PFSK-1 (cell line): ENCODE data around the gene SPATA12.

ENCODE experiments used
- FOXP2 ChIP-seq: optimal IDR thresholded peaks from 2 replicates; pipeline ENCODE3; 2011; ENCODE audit warnings: borderline replicate concordance, control low read depth, inconsistent platforms; ENCODE audit not compliant: insufficient read depth; ENCODE audit errors: extremely low read length, extremely low read depth
- POLR2AphosphoS5 ChIP-seq: IDR thresholded peaks from 2 replicates; pipeline ENCODE4 v1.6.1; 2012; ENCODE audit warnings: low read depth, mild to moderate bottlenecking, control low read depth, low read length, moderate library complexity
- REST ChIP-seq, 2 experiments: IDR thresholded peaks; 2 replicates each; pipeline versions ENCODE4 v1.6.1 to v1.8.0; 2011 to 2012; ENCODE audit warnings: low read depth in 2 of 2, low read length in 2 of 2, control low read depth in 1 of 2, inconsistent platforms in 1 of 2, mild to moderate bottlenecking in 1 of 2, moderate library complexity in 1 of 2; ENCODE audit not compliant: insufficient read depth in 1 of 2
- SIN3A ChIP-seq: IDR thresholded peaks from 2 replicates; pipeline ENCODE4 v1.6.1; 2012; ENCODE audit warnings: mild to moderate bottlenecking, low read length, moderate library complexity, borderline replicate concordance; ENCODE audit not compliant: insufficient read depth
- TAF1 ChIP-seq: IDR thresholded peaks from 2 replicates; pipeline ENCODE4 v1.6.1; 2012; ENCODE audit warnings: low read length, control low read depth, borderline replicate concordance; ENCODE audit not compliant: insufficient read depth

SPATA12 gene

GRCh38 chr3:57093971-57094535 lies 33.6 kb downstream of the SPATA12 start:
- TF ChIP-seq TAF1 (no peak), POLR2AphosphoS5 (no peak), REST (IDR thresholded peaks at IDR 0.05; ENCODE audit: insufficient read depth in 1 of 2, low read depth in 2 of 2, low read length in 2 of 2) (no peak), SIN3A (no peak), FOXP2 (no peak)

GRCh38 chr3:57094575-57094974 lies 34.1 kb downstream of the SPATA12 start:
- no peak for TF ChIP-seq SIN3A

GRCh38 chr3:57095363-57095762 lies 34.9 kb downstream of the SPATA12 start:
- TF ChIP-seq POLR2AphosphoS5 = no peak
- TF ChIP-seq TAF1 = no peak
- TF ChIP-seq SIN3A = no peak
- TF ChIP-seq FOXP2 = no peak
- no peak for TF ChIP-seq REST (IDR thresholded peaks at IDR 0.05; ENCODE audit: insufficient read depth in 1 of 2, low read depth in 2 of 2, low read length in 2 of 2)

GRCh38 chr3:57097536-57097935 lies 37.1 kb downstream of the SPATA12 start:
- TF ChIP-seq TAF1 = no peak
- no peak for TF ChIP-seq POLR2AphosphoS5
- no peak for TF ChIP-seq SIN3A
- no peak for TF ChIP-seq FOXP2
- TF ChIP-seq REST (IDR thresholded peaks at IDR 0.05; ENCODE audit: insufficient read depth in 1 of 2, low read depth in 2 of 2, low read length in 2 of 2) = no peak

GRCh38 chr3:57098418-57099310 lies 38.2 kb downstream of the SPATA12 start:
- TF ChIP-seq SIN3A (no peak), REST (IDR thresholded peaks at IDR 0.05; ENCODE audit: insufficient read depth in 1 of 2, low read depth in 2 of 2, low read length in 2 of 2) (no peak), FOXP2 (no peak), POLR2AphosphoS5 (no peak), TAF1 (no peak)
